GM23338 (cell line): ENCODE measurements around the gene MYO5A. TPM values are rescaled to one million over a fixed set of nuclear protein-coding genes. Genes with fewer than 3 reads are reported as not detected.
"Not testable (repeated sequence)": the region's sequence is repeated elsewhere in the genome, so short reads cannot be mapped to it uniquely, and the experiment has no call there.

ENCODE experiments used
- ATAC-seq: fragments of 200-7000 bp; cut with Tn5 transposase; 3 replicates; pipeline ENCODE4 v1.9.1; 2020
- DNase-seq: peaks from one replicate; pipeline ENCODE4 v3.0.0-alpha.2; 2015; ENCODE audit warnings: low spot score
- H2AFZ ChIP-seq: fragments of 200-600 bp; sonication (generic); 2 replicates; pipeline ENCODE4 v1.8.0; 2016; ENCODE audit warnings: antibody characterized with exemption, mild to moderate bottlenecking, moderate library complexity
- H3F3A ChIP-seq: fragments of 200-600 bp; sonication (generic); replicated peaks from 2 replicates; pipeline ENCODE4 v1.8.0; 2017; ENCODE audit warnings: antibody characterized with exemption, mixed run types, low read depth
- H3K27ac ChIP-seq: fragments of 200-600 bp; sonication (generic); 2 replicates; pipeline ENCODE4 v1.6.1; 2016; ENCODE audit warnings: low read depth
- H3K27me3 ChIP-seq: fragments of 200-600 bp; sonication (generic); 2 replicates; pipeline ENCODE4 v1.8.0; 2016; ENCODE audit warnings: mild to moderate bottlenecking, mixed run types, moderate library complexity; ENCODE audit not compliant: insufficient read depth
- H3K36me3 ChIP-seq: fragments of 200-600 bp; sonication (generic); 2 replicates; pipeline ENCODE4 v1.8.0; 2016; ENCODE audit warnings: mild to moderate bottlenecking; ENCODE audit not compliant: insufficient read depth
- H3K4me1 ChIP-seq: fragments of 200-600 bp; sonication (generic); 2 replicates; pipeline ENCODE4 v1.8.0; 2016; ENCODE audit warnings: mild to moderate bottlenecking, moderate library complexity; ENCODE audit not compliant: insufficient read depth
- H3K4me2 ChIP-seq: fragments of 200-600 bp; sonication (generic); 2 replicates; pipeline ENCODE4 v1.7.1; 2017; ENCODE audit warnings: mixed run types
- H3K4me3 ChIP-seq: fragments of 200-600 bp; sonication (generic); 2 replicates; pipeline ENCODE4 v1.6.1; 2016; ENCODE audit warnings: mixed run types
- H3K79me2 ChIP-seq: fragments of 200-600 bp; sonication (generic); replicated peaks from 2 replicates; pipeline ENCODE4 v1.8.0; 2017; ENCODE audit warnings: mild to moderate bottlenecking; ENCODE audit not compliant: insufficient read depth
- H3K9me2 ChIP-seq: fragments of 200-600 bp; sonication (generic); 2 replicates; pipeline ENCODE4 v1.8.0; 2017; ENCODE audit not compliant: insufficient read depth
- H4K20me1 ChIP-seq: fragments of 200-600 bp; sonication (generic); replicated peaks from 2 replicates; pipeline ENCODE4 v1.8.0; 2017; ENCODE audit warnings: mild to moderate bottlenecking; ENCODE audit not compliant: insufficient read depth
- H3K27ac Mint-ChIP-seq: 2 replicates; pipeline ENCODE4 v1.8.0; 2020; ENCODE audit warnings: inconsistent platforms, mild to moderate bottlenecking, moderate library complexity, mixed read lengths
- H3K27me3 Mint-ChIP-seq: 3 replicates; pipeline ENCODE4 v1.8.0; 2022; ENCODE audit warnings: low read depth, mild to moderate bottlenecking, moderate library complexity, mixed read lengths, inconsistent platforms; ENCODE audit not compliant: insufficient read depth, poor library complexity
- H3K36me3 Mint-ChIP-seq: 3 replicates; pipeline ENCODE4 v1.8.0; 2021; ENCODE audit warnings: low read depth, mild to moderate bottlenecking, inconsistent platforms, moderate library complexity, mixed read lengths
- H3K4me1 Mint-ChIP-seq: 3 replicates; pipeline ENCODE4 v1.8.0; 2020; ENCODE audit warnings: mild to moderate bottlenecking, inconsistent platforms, mixed read lengths
- H3K4me3 Mint-ChIP-seq: 3 replicates; pipeline ENCODE4 v1.8.0; 2021; ENCODE audit warnings: moderate library complexity, mild to moderate bottlenecking, inconsistent platforms, mixed read lengths
- H3K9me3 Mint-ChIP-seq: 3 replicates; pipeline ENCODE4 v1.8.0; 2020; ENCODE audit warnings: moderate library complexity, mild to moderate bottlenecking, inconsistent platforms, mixed read lengths
- EZH2 ChIP-seq: fragments of 200-600 bp; sonication (generic); IDR thresholded peaks from one replicate; pipeline ENCODE4 v1.8.0; 2017; ENCODE audit warnings: antibody characterized with exemption, mild to moderate bottlenecking, low read depth; ENCODE audit not compliant: unreplicated experiment
- NANOG ChIP-seq: IDR thresholded peaks from 2 replicates; pipeline ENCODE4 v1.6.1; 2016; ENCODE audit warnings: antibody characterized with exemption, borderline replicate concordance
- STAT1 ChIP-seq: IDR thresholded peaks from one replicate; pipeline ENCODE4 v1.6.1; 2016; ENCODE audit warnings: antibody characterized with exemption; ENCODE audit not compliant: unreplicated experiment
- ZNF114 ChIP-seq: fragments of 250-450 bp; sonication (Bioruptor Pico); IDR thresholded peaks from 2 replicates; pipeline ENCODE4 v1.5.0; 2020; ENCODE audit warnings: mild to moderate bottlenecking, moderate library complexity
- ZNF331 ChIP-seq: fragments of 250-450 bp; sonication (Bioruptor Pico); IDR thresholded peaks from 2 replicates; pipeline ENCODE4 v1.5.0; 2020; ENCODE audit warnings: low read depth, mild to moderate bottlenecking, moderate library complexity
- polyA plus RNA-seq: library from polyadenylated mRNA; unstranded; fragments of >200 nt; fragmentation: Nextera tagmentation; extraction: Ambion mirVana; gene quantifications from 2 replicates; pipeline ENCODE4 v1.2.1, GENCODE V29; 2016
- total RNA-seq: library from RNA; depleted of rRNA; stranded (reverse); fragments of >200 nt; shearing (Covaris generic); gene quantifications from 2 replicates; pipeline ENCODE4 v1.2.3, GENCODE V29; 2014
- TF ChIP-seq, protein P1 (sequence below): IDR thresholded peaks from one replicate; pipeline ENCODE4 v1.6.1; 2018; ENCODE audit warnings: antibody characterized with exemption; ENCODE audit not compliant: unreplicated experiment
- TF ChIP-seq, protein P2 (sequence below), 2 experiments: fragments of 200-600 bp in 1 of 2; sonication (generic) in 1 of 2; conservative IDR thresholded peaks; 2 replicates each; pipeline versions ENCODE4 v1.5.1 to v1.6.1; 2016 to 2017; ENCODE audit warnings: antibody characterized with exemption in 2 of 2, low read depth in 2 of 2, mild to moderate bottlenecking in 2 of 2, moderate library complexity in 1 of 2
- TF ChIP-seq, protein P3 (sequence below): IDR thresholded peaks from 2 replicates; pipeline ENCODE4 v1.6.1; 2016; ENCODE audit warnings: antibody characterized with exemption

MYO5A gene
- total and polyA plus RNA-seq, 2 experiments from 2014 or later: 5.7 to 31.8 TPM

DNA sequence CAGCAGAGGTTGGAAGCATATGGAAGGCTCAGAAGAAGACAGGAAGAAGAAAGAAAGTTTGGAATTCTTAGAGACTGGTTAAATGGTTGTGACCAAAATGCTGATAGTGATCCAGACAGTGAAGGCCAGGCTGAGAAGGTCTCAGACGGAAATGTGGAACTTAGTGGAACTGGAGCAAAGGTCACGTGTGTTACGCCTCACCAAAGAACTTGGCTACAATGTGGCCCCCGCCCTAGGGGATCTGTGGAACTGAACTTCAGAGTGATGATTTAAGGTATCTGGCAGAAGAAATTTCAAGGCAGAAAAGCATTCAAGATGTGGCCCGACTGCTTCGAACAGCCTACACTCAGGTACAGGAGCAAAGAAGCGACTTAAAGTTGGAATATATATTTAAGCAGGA lies 83.1 kb downstream of the MYO5A start (continued):
- TF ChIP-seq, protein P1, sequence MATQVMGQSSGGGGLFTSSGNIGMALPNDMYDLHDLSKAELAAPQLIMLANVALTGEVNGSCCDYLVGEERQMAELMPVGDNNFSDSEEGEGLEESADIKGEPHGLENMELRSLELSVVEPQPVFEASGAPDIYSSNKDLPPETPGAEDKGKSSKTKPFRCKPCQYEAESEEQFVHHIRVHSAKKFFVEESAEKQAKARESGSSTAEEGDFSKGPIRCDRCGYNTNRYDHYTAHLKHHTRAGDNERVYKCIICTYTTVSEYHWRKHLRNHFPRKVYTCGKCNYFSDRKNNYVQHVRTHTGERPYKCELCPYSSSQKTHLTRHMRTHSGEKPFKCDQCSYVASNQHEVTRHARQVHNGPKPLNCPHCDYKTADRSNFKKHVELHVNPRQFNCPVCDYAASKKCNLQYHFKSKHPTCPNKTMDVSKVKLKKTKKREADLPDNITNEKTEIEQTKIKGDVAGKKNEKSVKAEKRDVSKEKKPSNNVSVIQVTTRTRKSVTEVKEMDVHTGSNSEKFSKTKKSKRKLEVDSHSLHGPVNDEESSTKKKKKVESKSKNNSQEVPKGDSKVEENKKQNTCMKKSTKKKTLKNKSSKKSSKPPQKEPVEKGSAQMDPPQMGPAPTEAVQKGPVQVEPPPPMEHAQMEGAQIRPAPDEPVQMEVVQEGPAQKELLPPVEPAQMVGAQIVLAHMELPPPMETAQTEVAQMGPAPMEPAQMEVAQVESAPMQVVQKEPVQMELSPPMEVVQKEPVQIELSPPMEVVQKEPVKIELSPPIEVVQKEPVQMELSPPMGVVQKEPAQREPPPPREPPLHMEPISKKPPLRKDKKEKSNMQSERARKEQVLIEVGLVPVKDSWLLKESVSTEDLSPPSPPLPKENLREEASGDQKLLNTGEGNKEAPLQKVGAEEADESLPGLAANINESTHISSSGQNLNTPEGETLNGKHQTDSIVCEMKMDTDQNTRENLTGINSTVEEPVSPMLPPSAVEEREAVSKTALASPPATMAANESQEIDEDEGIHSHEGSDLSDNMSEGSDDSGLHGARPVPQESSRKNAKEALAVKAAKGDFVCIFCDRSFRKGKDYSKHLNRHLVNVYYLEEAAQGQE: no peak
- TF ChIP-seq EZH2: no peak
- TF ChIP-seq, protein P2, sequence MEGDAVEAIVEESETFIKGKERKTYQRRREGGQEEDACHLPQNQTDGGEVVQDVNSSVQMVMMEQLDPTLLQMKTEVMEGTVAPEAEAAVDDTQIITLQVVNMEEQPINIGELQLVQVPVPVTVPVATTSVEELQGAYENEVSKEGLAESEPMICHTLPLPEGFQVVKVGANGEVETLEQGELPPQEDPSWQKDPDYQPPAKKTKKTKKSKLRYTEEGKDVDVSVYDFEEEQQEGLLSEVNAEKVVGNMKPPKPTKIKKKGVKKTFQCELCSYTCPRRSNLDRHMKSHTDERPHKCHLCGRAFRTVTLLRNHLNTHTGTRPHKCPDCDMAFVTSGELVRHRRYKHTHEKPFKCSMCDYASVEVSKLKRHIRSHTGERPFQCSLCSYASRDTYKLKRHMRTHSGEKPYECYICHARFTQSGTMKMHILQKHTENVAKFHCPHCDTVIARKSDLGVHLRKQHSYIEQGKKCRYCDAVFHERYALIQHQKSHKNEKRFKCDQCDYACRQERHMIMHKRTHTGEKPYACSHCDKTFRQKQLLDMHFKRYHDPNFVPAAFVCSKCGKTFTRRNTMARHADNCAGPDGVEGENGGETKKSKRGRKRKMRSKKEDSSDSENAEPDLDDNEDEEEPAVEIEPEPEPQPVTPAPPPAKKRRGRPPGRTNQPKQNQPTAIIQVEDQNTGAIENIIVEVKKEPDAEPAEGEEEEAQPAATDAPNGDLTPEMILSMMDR (conservative IDR thresholded peaks at IDR 0.05; ENCODE audit: low read depth in 2 of 2): no peak
- no peak for TF ChIP-seq ZNF114
- no peak for TF ChIP-seq NANOG
- no peak for TF ChIP-seq ZNF331 (CRISPR knock-in tag)
- no peak for TF ChIP-seq STAT1

DNA sequence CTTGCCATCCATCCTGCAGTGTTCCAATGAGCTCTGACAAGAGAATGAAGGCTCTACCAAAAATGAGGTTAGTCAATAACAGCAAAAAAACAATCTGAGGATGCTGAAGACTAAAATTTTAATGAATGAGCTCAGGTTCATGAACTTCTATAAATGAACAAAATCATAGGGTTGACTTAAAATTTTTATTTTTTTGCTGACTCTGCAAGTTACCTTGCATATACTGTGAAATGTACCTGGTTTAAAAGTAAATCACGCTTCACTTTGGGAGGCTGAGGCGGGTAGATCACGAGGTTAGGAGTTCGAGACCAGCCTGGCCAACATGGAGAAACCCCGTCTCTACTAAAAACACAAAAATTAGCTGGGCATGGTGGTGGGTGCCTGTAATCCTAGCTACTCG lies 85.5 kb downstream of the MYO5A start:
- H3K36me3 ChIP-seq, H3K27ac Mint-ChIP-seq, H3K4me3 ChIP-seq, H3K4me3 Mint-ChIP-seq, H3K27me3 Mint-ChIP-seq, H3K27ac ChIP-seq, DNase-seq, H3K27me3 ChIP-seq, ATAC-seq, H3K4me2 ChIP-seq, H3K79me2 ChIP-seq, H3F3A ChIP-seq, H4K20me1 ChIP-seq, H2AFZ ChIP-seq: not testable (repeated sequence)
- Histone ChIP-seq H3K4me1 (peaks cover 10% of the 10 kb centered on the region; the same call in 1 of the 2 replicates), H3K9me2 (peaks cover 20% of the 10 kb centered on the region; the same call in 1 of the 2 replicates)
- peaks cover 29% of the 10 kb centered on the region for H3K36me3 Mint-ChIP-seq
- H3K9me3 Mint-ChIP-seq: peaks cover 29% of the 10 kb centered on the region
- H3K4me1 Mint-ChIP-seq: peaks cover 22% of the 10 kb centered on the region

DNA sequence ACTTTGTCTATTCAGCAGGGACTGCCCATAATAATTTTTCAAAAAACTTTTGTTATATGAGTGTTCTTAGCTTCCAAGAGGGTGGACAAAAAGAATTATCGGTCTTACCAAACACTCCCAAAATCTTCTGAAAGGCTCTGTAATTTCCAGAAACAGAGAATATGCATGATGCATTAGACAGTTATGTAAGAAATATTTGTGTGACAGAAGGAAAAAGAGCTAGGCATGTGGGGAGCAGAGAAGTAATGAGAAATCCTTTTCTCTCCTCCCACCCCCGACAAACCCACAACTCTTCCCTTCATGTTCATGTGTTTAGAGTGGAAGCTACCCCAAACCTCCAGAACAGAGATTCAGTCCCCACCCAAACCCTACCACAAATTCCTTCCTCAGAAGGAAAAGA lies 86.8 kb downstream of the MYO5A start:
- H3K27ac Mint-ChIP-seq: no peak overlapping the region
- ATAC-seq (no peak), DNase-seq (no peak)
- H3K4me3 Mint-ChIP-seq: no peak overlapping the region
- no peaks in the 10 kb centered on the region for H3K27me3 ChIP-seq
- peaks cover 9% of the 10 kb centered on the region for H3K36me3 ChIP-seq
- no peak overlapping the region for H2AFZ ChIP-seq
- H3K9me3 Mint-ChIP-seq: peaks cover 19% of the 10 kb centered on the region
- H3K9me2 ChIP-seq: peaks cover 10% of the 10 kb centered on the region; the same call in 1 of the 2 replicates
- peaks cover 10% of the 10 kb centered on the region; the same call in 1 of the 2 replicates for H3K4me1 ChIP-seq
- H3K4me2 ChIP-seq: no peak overlapping the region
- H3K79me2 ChIP-seq: peaks cover 5% of the 10 kb centered on the region; the same call in 1 of the 2 replicates
- peaks cover 18% of the 10 kb centered on the region for H3K36me3 Mint-ChIP-seq
- H4K20me1 ChIP-seq: 0 out of 2 replicates have a peak, but pooled peaks cover 4% of the 10 kb centered on the region
- peaks cover 22% of the 10 kb centered on the region for H3K4me1 Mint-ChIP-seq
- no peaks in the 10 kb centered on the region for H3F3A ChIP-seq
- no peak overlapping the region for H3K4me3 ChIP-seq
- H3K27ac ChIP-seq: no peak overlapping the region
- H3K27me3 Mint-ChIP-seq: peaks cover 4% of the 10 kb centered on the region
- TF ChIP-seq STAT1: no peak
- TF ChIP-seq, protein P3, sequence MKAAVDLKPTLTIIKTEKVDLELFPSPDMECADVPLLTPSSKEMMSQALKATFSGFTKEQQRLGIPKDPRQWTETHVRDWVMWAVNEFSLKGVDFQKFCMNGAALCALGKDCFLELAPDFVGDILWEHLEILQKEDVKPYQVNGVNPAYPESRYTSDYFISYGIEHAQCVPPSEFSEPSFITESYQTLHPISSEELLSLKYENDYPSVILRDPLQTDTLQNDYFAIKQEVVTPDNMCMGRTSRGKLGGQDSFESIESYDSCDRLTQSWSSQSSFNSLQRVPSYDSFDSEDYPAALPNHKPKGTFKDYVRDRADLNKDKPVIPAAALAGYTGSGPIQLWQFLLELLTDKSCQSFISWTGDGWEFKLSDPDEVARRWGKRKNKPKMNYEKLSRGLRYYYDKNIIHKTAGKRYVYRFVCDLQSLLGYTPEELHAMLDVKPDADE: no peak
- no peak for TF ChIP-seq EZH2
